HG02610 (cell line): ENCODE measurements around the gene SYNGR3.
"Not testable (repeated sequence)": the region's sequence is repeated elsewhere in the genome, so short reads cannot be mapped to it uniquely, and the experiment has no call there.

Experiments used
- ATAC-seq: cut with Tn5 transposase; IDR thresholded peaks from one replicate; pipeline ENCODE4 v1.9.1; 2021; ENCODE audit warnings: mild to moderate bottlenecking, moderate library complexity; ENCODE audit not compliant: unreplicated experiment

Gene SYNGR3

GRCh38 chr16:1989209-1990100, at the start of gene SYNGR3:
SYNGR3 (plus strand) TSS chr16:1989970; CDS start chr16:1990103, 133 bp downstream.
- ATAC-seq = no peak

GRCh38 chr16:1940273-1941161, 49.3 kb upstream of the SYNGR3 start:
- ATAC-seq = no peak

- no peak for ATAC-seq
Measured at GRCh38 chr16:1941162-1942046, 48.4 kb upstream of the SYNGR3 start.

GRCh38 chr16:1942047-1942809, 47.5 kb upstream of the SYNGR3 start:
- no peak for ATAC-seq

GRCh38 chr16:1942810-1943726, 46.7 kb upstream of the SYNGR3 start, which contains the start of gene MSRB1:
MSRB1 (minus strand) TSS chr16:1943199; CDS start chr16:1943156, 43 bp downstream.
- peak; percentile 86 for ATAC-seq

GRCh38 chr16:1944612-1945199, 45.1 kb upstream of the SYNGR3 start:
- no peak for ATAC-seq

GRCh38 chr16:1945559-1946391, 44.0 kb upstream of the SYNGR3 start:
- no peak for ATAC-seq

GRCh38 chr16:1946495-1947368, 43.0 kb upstream of the SYNGR3 start:
- no peak for ATAC-seq

- no peak for ATAC-seq
Measured at GRCh38 chr16:1947369-1947670, 42.5 kb upstream of the SYNGR3 start.

GRCh38 chr16:1949507-1949906, 40.3 kb upstream of the SYNGR3 start:
- ATAC-seq = no peak

GRCh38 chr16:1950047-1950446, 39.7 kb upstream of the SYNGR3 start:
- ATAC-seq = no peak

GRCh38 chr16:1950559-1950958, 39.2 kb upstream of the SYNGR3 start:
- no peak for ATAC-seq

GRCh38 chr16:1953734-1954133, 36.0 kb upstream of the SYNGR3 start:
- no peak for ATAC-seq

- ATAC-seq = not testable (repeated sequence)
Measured at GRCh38 chr16:1957434-1958142, 32.2 kb upstream of the SYNGR3 start.

- ATAC-seq = not testable (repeated sequence)
Measured at GRCh38 chr16:1958143-1958491, 31.7 kb upstream of the SYNGR3 start.

GRCh38 chr16:1958715-1959268, 31.0 kb upstream of the SYNGR3 start:
- ATAC-seq = no peak
